KOPT-K1 (cell line): ENCODE results near the gene PGC.

Source experiments
- H3K27ac ChIP-seq: fragments of 200-600 bp; sonication (generic); 2 replicates; pipeline ENCODE4 v1.5.1; 2016; ENCODE audit warnings: antibody characterized with exemption, mild to moderate bottlenecking, low read depth, low read length; ENCODE audit not compliant: poor library complexity, severe bottlenecking
- H3K36me3 ChIP-seq: fragments of 200-600 bp; sonication (generic); 2 replicates; pipeline ENCODE4 v1.5.1; 2017; ENCODE audit warnings: antibody characterized with exemption, mild to moderate bottlenecking, low read length, moderate library complexity; ENCODE audit not compliant: insufficient read depth
- H3K9me3 ChIP-seq: fragments of 200-600 bp; sonication (generic); 2 replicates; pipeline ENCODE4 v1.5.1; 2017; ENCODE audit warnings: antibody characterized with exemption, low read length, mild to moderate bottlenecking; ENCODE audit not compliant: insufficient read depth, poor library complexity, severe bottlenecking

The PGC gene

DNA sequence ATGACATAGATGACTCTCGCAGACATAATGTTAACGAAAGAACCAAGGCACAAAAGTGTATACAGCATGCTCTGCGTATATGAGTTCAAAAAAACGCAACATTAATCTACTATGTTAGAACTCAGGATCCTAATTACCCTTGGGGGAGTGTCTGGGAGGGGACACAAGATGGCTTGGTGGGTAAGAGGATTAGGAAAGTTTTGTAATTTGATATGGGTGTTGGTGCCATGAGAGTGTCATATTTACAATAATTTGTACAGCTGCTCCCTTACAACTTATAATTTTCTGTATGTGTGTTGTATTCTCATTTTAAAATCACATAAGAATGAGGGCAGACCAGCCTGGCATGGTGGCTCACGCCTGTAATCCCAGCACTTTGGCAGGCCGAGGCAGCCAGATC lies 50.4 kb downstream of the PGC start:
- Histone ChIP-seq H3K27ac (no peak overlapping the region), H3K9me3 (no peaks in the 10 kb centered on the region), H3K36me3 (no peaks in the 10 kb centered on the region)

DNA sequence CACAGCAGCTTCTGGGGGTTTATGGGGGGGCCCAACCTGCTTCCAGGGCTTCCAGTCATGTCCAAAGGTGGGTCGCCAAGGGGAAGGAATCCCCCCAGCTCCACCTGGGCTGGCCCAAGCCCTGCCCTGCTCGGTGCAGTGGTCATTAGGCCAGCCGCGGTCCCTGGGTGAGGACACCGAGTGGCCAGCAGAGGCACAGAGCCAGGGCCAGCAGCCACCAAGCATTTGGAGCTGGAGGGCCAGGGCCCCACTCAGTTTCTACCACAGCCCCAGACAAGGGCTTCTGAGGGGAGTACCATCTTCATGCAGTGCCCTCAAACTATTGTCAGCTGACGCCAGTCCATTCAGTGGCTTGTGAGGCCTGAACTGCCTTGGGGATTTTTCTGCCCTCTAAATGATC lies 51.4 kb downstream of the PGC start:
- Histone ChIP-seq H3K9me3 (no peaks in the 10 kb centered on the region), H3K27ac (no peak overlapping the region), H3K36me3 (no peaks in the 10 kb centered on the region)

DNA sequence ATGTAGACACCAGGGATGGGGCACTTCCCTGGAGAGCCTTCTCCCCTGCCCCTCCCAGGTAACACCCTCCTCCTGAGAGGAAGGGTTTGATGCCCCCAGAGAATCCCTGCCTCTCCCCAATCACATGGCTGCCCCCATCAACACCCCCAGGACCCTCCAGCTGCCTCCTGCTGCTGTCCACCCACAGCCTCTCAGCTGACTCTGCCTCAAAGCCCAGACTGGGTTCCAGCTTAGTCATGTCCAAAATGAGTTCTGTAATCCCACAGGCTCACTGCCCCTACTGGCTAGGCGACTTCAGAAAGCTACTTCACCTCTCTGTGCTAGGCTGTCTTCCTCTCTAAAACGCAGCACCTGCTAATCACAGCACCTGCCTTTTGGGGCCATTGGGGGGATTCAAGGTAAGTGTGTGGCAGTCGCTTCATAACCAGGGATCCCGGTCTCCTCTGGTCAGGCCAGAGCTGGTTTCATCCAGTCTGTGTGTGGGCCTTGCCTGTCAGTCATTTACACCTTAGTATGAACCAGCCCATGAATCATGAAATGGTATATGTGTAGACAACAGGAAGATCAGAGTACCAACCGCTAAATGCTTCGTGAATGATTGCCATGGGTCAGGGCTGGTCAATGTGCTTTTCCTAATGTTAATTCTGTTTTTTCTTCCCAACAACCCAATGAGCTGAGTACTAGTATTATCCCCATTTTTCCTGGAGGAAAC lies 52.2 kb downstream of the PGC start:
- Histone ChIP-seq H3K27ac (no peak overlapping the region), H3K9me3 (no peaks in the 10 kb centered on the region), H3K36me3 (no peaks in the 10 kb centered on the region)

GRCh38 chr6:41693281-41694240 lies 53.6 kb downstream of the PGC start:
- Histone ChIP-seq H3K9me3 (no peaks in the 10 kb centered on the region), H3K36me3 (no peaks in the 10 kb centered on the region), H3K27ac (no peak overlapping the region)

DNA sequence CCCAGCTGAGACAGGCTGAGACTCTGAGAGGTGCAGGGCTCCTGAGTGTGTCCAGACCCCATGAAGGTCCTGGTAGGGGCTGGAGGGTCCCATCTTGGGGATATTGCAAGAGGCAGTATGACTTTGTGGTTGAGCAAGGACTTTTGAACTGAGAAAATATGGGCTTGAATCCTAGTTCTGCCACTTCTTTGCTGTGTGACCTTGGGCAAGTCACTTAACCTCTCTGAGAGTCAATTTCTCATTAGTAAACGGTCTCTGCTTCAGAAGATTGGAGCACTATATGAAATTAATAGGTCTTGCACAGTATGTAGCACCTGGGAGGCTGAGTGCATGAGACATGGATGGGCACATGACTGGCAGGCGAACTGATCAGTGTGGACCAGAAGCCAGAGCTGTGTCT lies 54.5 kb downstream of the PGC start:
- Histone ChIP-seq H3K9me3 (no peaks in the 10 kb centered on the region), H3K36me3 (no peaks in the 10 kb centered on the region), H3K27ac (no peak overlapping the region)

- Histone ChIP-seq H3K9me3 (no peaks in the 10 kb centered on the region), H3K27ac (no peak overlapping the region), H3K36me3 (no peaks in the 10 kb centered on the region)
Observed at GRCh38 chr6:41692080-41692675, 55.0 kb downstream of the PGC start.

DNA sequence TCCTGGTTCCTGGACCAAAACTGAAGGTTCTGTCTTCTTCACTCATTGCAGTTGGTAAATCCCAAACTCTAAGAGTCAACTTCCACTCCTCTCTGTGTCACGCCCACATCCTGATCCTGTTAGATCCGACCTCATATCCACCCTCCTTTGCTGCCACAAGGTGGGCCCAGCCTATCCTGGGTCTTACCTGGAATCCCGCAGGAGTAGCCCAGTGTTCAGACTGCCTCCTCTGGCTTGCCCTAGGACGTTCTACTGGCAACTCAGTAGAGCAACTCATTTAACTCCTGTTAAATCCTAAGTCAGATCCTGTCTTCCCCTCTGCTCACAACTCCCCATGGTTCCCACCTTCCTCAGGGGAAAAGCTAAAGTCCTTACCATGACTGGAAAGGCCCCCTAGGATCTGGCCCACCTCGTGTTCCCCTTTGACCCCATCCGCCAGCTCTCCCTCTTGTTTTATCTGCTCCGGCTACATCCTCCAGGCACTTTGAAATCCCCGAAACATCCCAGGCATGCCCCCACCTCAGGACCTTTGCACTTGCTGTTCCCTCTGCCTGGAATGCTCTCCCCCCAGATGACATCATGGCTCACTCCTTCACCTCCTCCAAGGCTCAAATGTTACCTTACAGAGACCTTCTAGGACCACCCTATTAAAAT lies 55.6 kb downstream of the PGC start:
- no peak overlapping the region for H3K27ac ChIP-seq
- no peaks in the 10 kb centered on the region for H3K9me3 ChIP-seq
- no peaks in the 10 kb centered on the region for H3K36me3 ChIP-seq

DNA sequence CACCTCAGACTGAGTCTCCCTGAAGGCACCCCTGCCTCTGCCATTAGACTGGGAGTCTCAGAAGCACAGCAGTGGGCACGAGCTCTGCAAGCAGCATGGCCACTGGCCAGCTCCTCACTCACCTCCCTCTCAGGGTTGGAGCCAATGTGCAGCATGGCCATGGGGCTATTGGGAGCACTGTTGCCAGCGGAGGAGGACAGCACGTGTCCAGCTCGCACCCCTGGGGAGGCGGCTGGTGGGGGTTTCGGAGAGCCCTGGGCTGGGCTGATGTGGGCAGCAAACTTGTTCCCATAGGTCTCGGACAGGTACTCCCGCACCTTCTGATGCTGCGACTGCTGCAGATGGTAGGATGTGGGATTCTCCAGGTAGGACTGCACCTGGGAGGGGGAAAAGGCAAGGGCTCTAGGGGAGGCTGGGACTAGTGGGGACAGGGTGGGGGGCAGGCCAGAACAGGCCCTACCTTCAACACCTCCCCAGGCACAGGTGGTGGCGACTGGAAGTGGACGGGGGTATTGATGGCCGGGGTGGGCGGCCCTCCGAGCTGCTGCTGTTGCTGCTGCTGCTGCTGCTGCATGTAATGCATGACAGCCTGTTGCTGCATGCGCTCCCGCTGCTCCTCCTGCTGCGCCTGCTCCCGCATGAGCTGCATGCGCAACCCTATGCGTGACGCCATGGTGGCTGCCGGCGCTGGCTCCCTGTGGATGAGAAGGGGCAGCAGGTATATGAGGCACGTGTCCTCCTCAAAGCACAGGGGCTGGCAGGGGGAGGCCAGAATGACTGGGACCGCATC lies 56.5 kb downstream of the PGC start:
- H3K9me3 ChIP-seq: no peaks in the 10 kb centered on the region
- no peaks in the 10 kb centered on the region for H3K36me3 ChIP-seq
- H3K27ac ChIP-seq: no peak overlapping the region

DNA sequence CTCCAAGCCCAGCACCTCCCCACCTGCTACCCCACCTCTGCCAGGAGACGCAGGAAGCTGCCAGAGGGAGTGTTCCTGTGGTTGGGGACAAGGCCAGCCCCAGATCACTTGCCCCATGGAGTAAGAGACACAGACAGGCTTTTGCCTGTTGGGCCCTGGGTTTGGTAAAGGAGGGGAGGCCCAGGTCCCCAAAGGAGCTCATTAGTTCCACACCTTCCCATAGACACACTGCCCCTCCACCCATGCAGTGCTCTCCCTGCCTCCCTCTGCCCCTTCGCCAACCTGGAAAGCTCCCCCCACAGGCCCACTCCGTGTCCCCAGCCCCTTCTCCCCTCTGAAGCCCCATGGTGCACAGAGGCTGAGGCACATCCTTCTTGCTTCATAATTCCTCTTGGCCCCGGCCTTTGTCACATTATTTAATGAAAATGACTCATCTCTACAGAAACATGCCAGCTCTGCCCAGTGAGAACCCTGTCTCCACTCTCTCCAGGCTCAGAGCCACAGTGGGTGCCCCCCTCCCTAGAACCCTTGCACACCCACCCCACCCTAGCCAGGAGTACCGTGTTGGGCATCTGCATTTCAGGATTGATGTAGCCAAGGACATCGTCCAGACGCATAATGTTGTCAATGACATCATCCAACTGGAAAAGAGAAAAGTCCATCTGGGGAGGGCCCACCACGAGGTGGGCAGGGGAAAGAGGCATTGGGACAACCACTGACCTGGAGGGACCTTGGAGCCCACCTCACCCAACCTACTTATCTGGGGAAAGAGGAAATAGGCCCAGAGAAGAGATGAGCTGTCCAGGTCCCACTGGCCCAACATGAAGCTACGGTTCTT lies 57.8 kb downstream of the PGC start:
- Histone ChIP-seq H3K36me3 (no peaks in the 10 kb centered on the region), H3K27ac (peak overlapping the region; percentile 3), H3K9me3 (no peaks in the 10 kb centered on the region)

GRCh38 chr6:41688256-41688965 lies 58.8 kb downstream of the PGC start:
- Histone ChIP-seq H3K27ac (no peak overlapping the region), H3K36me3 (no peaks in the 10 kb centered on the region), H3K9me3 (no peaks in the 10 kb centered on the region)

DNA sequence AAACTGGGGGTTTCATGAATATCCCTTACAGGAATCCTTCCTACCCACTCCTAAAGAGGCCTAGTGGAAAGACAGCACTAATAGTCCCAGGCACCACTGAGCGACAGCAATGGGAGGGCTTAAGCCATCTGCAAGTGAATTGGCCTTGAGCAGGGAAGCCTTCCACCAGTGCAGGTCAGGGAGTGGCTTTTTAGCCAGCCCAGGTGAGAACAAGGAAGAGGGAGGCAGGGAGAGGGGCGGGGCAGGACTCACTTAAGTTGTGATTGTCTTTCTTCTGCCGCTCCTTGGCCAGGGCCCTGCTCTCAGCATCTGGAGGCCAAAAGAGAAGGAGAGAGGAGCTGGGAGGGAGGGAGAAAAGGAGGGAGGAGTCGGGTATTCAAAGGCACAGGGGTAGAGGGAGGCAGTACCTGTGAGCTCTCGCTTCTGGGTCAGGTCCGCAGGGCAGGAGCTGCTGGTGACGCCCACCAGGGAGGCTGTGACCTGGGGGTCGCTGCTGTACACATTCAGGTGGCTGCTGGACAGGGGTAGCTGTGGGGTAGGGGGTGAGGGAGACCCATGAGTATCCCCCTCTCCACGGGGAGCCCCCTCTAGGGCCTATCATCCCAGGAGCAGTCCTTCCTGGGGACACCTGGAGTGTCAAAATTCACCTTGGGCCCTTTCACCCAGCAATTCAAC lies 59.6 kb downstream of the PGC start:
- no peak overlapping the region for H3K27ac ChIP-seq
- H3K9me3 ChIP-seq: no peaks in the 10 kb centered on the region
- no peaks in the 10 kb centered on the region for H3K36me3 ChIP-seq
